ENCODE data around the gene TBCE.

The TBCE gene

DNA sequence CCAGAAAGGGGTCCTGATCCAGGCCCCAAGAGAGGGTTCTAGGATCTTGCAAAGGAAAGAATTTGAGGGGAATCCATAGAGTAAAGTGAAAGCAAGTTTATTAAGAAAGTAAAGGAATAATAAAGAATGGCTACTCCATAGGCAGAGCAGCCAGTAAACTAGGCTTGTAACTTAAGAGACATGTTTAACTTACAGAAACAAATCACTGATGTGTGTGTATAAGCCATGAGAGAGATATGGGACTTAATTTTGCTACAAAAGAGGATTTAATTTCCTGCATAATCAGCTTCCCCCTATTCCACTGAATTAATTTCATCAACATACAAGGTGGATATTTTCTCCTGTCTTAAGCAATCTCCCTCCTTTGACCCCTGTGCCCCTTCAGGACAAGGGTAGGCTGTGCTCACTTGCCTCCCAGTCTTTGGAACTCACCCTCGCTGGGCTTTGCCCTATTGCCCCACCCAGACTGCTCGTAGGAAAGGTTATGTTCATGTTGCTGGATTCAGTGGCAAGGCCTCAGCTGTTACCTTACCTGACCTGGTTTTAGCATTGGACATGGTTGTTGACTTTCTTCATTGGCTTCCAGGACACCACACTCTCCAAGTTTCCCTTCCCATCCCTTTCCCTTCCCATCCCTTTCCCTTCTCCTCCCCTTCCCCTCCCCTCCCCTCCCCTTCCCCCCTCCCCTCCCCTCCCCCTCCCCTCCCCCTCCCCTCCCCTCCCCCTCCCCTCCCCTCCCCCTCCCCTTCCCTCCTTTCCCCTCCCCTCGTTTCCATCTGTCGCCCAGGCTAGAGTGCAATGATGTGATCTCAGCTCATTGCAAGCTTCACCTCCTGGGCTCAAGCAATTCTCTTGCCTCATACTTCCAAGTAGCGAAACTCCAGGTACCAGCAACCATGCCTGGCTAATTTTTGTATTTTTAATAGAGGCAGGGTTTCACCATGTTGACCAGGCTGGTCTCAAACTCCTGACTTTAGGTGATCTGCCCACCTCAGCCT lies 44.6 kb downstream of the TBCE start:
- no peak for DNase-seq

- peak; percentile 48 for DNase-seq
These were observed 48.0 kb downstream of the TBCE start for GRCh38 chr1:235415008-235415904.

GRCh38 chr1:235416662-235417049 lies 49.4 kb downstream of the TBCE start:
- no peak for DNase-seq

DNA sequence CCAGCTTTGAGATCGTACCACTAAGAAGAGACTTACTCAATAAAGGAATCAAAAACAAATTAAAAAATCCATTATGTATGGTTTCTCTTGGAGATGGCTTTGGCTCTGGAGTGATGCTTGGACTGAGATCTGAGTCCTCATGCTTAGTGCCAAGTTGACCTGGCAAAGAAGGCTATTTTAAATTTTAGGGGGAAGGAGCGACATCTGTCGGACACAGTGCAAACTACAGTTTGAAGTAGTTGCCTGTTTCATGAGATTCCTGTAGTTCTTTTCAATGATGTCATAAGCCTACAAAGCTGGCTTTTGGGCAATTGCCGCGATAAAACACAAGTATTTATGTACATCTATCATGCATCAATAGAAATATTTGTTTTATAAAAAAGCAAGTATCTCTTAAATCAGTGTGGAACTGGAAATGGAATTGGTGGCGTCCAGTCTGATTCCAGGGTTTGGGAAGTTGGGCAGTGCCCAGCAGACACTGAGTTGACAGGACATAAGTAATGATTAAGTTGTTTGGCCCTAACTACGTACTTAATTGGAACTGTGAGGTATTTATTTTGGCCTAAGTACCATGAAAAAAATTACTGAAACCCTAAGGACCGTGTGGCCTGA lies 50.0 kb downstream of the TBCE start:
- peak; percentile 28 for DNase-seq

DNA sequence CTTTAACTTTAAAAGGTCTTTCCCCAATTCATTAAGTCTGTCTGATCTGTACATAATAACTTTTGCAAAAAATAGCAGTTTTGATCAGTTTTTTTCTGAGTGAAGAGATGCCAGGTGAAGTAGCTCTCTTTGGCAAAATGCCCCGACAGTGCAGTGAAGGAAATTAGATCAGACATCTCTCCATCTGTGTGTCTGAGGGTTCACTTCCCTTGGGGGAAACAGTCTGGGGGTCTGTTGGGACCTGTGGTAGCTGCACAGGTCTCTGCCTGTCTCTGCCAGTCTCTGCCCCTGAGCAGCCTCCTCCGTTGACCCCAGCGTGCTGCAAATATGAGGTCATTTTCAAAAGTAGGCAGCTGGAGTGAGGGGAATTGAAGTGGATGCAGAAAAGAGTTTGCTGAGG lies 54.5 kb downstream of the TBCE start:
- no peak for DNase-seq

DNA sequence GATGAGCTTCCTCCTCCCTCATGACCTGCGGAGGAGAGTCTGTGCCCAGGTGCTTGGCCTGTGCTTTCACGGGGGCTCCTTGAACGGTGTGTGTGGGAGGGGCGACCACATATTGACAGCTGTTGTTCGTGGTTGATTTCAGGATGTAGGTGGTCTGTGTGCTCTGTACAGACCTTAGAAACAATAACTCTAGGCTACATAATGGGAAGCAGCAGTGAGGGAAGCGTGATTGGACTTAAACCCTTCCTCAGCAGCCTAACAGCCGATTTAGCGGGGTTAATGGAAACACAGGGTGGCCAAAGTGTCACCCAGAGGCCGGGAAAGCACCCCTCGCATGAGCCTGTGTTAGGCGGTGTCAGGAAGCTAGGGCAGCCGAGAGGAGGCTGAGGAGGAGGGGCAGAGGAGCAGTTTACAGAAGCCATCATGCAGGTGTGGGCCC lies 56.0 kb downstream of the TBCE start:
- DNase-seq, result no peak

DNA sequence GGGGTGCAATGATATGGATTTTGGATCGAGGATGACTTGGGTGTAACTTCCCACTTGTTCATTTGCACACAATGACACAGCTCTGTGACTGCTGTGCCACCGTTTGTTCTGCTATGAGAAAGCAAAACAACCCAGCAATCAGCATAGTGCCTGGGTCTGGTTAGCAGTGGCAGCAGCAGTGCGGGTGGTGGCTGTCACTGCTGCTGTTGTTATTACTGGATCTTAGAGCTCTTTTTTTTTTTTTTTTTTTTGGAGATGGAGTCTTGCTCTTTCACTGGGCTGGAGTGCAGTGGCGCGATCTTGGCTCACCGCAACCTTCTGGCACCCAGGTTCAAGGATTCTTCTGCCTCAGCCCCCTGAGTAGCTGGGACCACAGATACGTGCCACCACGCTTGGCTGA lies 56.9 kb downstream of the TBCE start:
- DNase-seq, result no peak

DNA sequence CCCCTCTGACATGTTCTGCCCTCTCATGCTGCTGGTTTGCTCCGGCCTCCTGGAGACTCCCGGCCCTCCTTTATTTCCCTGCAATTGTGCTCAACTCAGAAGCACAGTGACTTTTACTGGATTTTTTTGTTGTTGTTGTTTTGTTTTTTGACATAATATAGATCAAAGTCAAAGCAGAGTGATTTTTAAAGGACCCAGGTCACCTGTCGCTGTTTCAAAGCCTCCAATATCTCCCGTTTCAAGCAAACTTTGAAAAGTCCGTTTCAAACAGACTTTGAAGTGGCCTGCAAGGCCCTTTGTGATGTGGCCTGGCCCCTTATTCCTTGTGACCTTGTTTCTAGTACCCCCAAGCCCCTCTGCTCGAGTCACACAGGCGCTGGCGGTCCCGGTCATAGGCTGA lies 58.1 kb downstream of the TBCE start:
- no peak for DNase-seq

- no peak for DNase-seq
These were observed 58.9 kb downstream of the TBCE start for GRCh38 chr1:235426143-235426542.

DNA sequence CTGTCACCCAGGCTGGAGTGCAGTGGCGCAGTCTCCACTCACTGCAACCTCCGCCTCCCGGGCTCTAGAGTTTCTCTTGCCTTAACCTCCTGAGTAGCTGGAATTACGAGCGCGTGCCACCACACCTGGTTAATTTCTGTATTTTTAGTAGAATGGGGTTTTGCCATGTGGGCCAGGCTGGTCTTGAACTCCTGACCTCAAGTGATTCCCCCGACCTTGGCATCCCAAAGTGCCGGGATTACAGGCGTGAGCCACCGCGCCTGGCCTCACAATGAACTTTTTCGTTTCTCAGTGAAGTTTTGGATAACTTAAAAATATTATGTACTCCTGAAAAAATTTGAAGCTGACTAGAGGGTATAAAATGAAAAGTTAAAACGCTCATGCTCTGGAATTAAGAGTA lies 59.5 kb downstream of the TBCE start:
- DNase-seq, result no peak

- no peak for DNase-seq
These were observed 60.2 kb downstream of the TBCE start for GRCh38 chr1:235427447-235427846.

GRCh38 chr1:235429143-235429542 lies 61.9 kb downstream of the TBCE start:
- no peak for DNase-seq

DNA sequence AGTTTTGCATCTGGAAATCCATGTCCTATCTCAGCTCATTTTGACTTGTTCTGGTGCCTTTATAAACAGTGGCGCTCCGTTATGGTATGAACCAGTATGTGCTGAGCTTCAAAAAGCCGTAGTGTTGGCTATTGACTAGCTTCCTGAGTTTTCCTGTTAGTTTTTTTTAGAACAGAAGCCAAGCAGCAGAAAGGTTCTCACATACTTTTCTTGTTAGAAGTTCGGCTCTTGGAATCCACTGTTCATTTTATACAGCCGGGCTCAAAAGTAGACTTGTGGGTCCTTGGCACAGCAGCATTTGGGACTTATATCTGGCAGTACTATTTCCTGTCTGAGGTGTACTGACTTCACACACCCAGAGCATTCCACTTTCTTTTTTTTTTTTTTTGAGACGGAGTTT lies 63.8 kb downstream of the TBCE start:
- DNase-seq, result no peak

GRCh38 chr1:235434001-235434400 lies 66.8 kb downstream of the TBCE start:
- DNase-seq, result no peak

- no peak for DNase-seq
These were observed 74.0 kb downstream of the TBCE start for GRCh38 chr1:235441159-235441685.

- DNase-seq, result no peak
These were observed 75.7 kb downstream of the TBCE start for GRCh38 chr1:235442788-235443429.

- no peak for DNase-seq
These were observed 81.4 kb downstream of the TBCE start for GRCh38 chr1:235448616-235449015.

GRCh38 chr1:235450433-235450832 lies 83.2 kb downstream of the TBCE start:
- no peak for DNase-seq

DNA sequence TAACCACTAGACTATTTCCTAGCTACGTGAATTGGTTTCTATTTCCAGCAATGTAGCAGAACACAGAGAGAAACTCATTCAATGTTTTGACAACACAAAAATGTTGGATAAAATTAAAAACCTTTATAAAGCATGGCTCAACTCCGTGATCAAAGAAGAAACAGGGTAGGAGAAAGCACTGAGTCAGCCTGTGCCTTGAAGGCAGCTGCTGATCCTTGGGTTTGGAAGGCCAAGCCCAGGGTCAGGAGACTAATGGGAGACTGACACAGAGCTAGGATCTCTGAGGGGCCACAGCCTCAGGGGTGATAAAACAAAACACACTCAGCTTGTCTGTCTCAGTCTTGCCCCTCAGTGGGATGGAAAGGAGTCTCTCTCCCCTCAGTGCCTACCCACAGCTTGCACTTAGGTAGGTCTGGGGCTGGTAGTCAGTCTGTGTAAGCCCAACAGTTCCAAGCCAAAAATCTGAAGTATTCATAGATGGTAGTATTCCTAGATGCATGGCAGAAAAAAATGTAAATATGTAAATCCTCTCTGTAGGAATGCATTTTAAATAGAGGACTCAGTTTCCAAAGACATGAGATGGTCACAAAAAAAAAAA lies 83.8 kb downstream of the TBCE start:
- DNase-seq, result no peak

DNA sequence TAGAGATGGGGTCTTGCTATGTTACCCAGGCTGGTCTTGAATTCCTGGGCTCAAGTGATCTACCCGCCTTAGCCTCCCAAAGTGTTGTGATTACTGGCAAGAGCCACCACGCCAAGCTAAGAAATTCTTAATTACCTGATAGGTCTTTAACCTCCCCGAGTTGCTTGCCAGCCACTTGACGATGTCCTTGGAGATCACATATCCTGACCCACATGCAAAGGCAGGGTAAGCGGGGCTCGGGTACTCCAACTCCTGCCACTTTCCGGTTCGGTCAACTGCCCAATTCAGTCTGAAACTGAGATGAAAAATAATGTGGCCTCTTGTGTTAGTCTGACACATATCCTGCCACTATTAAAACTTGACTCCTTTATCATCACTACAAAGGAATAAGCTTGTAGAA lies 86.8 kb downstream of the TBCE start:
- no peak for DNase-seq

DNA sequence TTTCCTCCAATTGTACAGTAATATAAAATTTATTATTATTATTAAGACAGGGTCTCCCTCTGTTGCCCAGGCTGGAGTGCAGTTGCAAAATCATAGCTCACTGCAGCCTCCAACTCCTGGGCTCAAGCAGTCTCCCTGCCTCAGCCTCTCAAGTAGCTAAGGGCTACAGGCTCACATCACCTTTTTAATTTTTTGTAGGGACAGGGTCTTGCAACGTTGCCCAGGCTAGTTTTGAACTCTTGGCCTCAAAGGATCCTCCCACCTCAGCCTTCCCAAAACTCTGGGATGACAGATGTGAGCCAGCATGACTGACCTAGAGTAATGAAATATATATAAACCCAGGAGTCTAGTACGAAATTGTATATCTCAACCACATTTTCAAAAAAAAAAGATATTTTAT lies 87.9 kb downstream of the TBCE start:
- DNase-seq, result no peak

GRCh38 chr1:235455823-235456222 lies 88.6 kb downstream of the TBCE start:
- no peak for DNase-seq

Data from NCI-H510A treated with DMSO at 0.1 percent for 48 hours (cell line).